ENCODE results near the gene BNC2.

The BNC2 gene

GRCh38 chr9:16775330-16775729 is 95.1 kb downstream of the BNC2 start:
- H3K9me3 Mint-ChIP-seq: no peaks in the 10 kb centered on the region
- no peaks in the 10 kb centered on the region for H3K36me3 Mint-ChIP-seq (ENCODE audit: low read depth)
- DNase-seq (ENCODE audit: low spot score): no peak
- H3K27me3 Mint-ChIP-seq (ENCODE audit: low read depth): no peaks in the 10 kb centered on the region
- no peak overlapping the region for H3K27ac Mint-ChIP-seq
- no peak overlapping the region for H3K4me3 Mint-ChIP-seq
- H3K4me1 Mint-ChIP-seq (ENCODE audit: low read depth): no peaks in the 10 kb centered on the region

- no peak for DNase-seq (ENCODE audit: low spot score)
- H3K27me3 Mint-ChIP-seq (ENCODE audit: low read depth): no peaks in the 10 kb centered on the region
- peaks cover 2% of the 10 kb centered on the region for H3K9me3 Mint-ChIP-seq
- no peaks in the 10 kb centered on the region for H3K4me1 Mint-ChIP-seq (ENCODE audit: low read depth)
- H3K36me3 Mint-ChIP-seq (ENCODE audit: low read depth): no peaks in the 10 kb centered on the region
- no peak overlapping the region for H3K4me3 Mint-ChIP-seq
- no peak overlapping the region for H3K27ac Mint-ChIP-seq
Observed at GRCh38 chr9:16773617-16774016, 96.9 kb downstream of the BNC2 start.

- no peak overlapping the region for H3K27ac Mint-ChIP-seq
Observed at GRCh38 chr9:16773116-16773515, 97.4 kb downstream of the BNC2 start.

GRCh38 chr9:16771356-16771755 is 99.1 kb downstream of the BNC2 start:
- no peaks in the 10 kb centered on the region for H3K36me3 Mint-ChIP-seq (ENCODE audit: low read depth)
- no peak overlapping the region for H3K4me3 Mint-ChIP-seq
- H3K4me1 Mint-ChIP-seq (ENCODE audit: low read depth): no peaks in the 10 kb centered on the region
- H3K27ac Mint-ChIP-seq: no peak overlapping the region
- peaks cover 7% of the 10 kb centered on the region for H3K9me3 Mint-ChIP-seq
- H3K27me3 Mint-ChIP-seq (ENCODE audit: low read depth): no peaks in the 10 kb centered on the region
- no peak for DNase-seq (ENCODE audit: low spot score)

More at GRCh38 chr9:16773116-16773515, 97.4 kb downstream of the BNC2 start:
- no peak for DNase-seq (ENCODE audit: low spot score)
- Mint-ChIP-seq H3K27me3 (ENCODE audit: low read depth) (no peaks in the 10 kb centered on the region), H3K36me3 (ENCODE audit: low read depth) (no peaks in the 10 kb centered on the region), H3K4me1 (ENCODE audit: low read depth) (no peaks in the 10 kb centered on the region), H3K9me3 (peaks cover 7% of the 10 kb centered on the region), H3K4me3 (no peak overlapping the region)

GRCh38 chr9:16769291-16769690 is 101.2 kb downstream of the BNC2 start:
- Mint-ChIP-seq H3K4me1 (ENCODE audit: low read depth) (no peaks in the 10 kb centered on the region), H3K27ac (no peak overlapping the region), H3K27me3 (ENCODE audit: low read depth) (no peaks in the 10 kb centered on the region), H3K4me3 (no peak overlapping the region), H3K36me3 (ENCODE audit: low read depth) (no peaks in the 10 kb centered on the region), H3K9me3 (peaks cover 11% of the 10 kb centered on the region)
- DNase-seq (ENCODE audit: low spot score): no peak

GRCh38 chr9:16768816-16769215 is 101.7 kb downstream of the BNC2 start:
- Mint-ChIP-seq H3K9me3 (peaks cover 11% of the 10 kb centered on the region), H3K27me3 (ENCODE audit: low read depth) (no peaks in the 10 kb centered on the region), H3K4me3 (no peak overlapping the region), H3K4me1 (ENCODE audit: low read depth) (no peaks in the 10 kb centered on the region), H3K27ac (no peak overlapping the region), H3K36me3 (ENCODE audit: low read depth) (no peaks in the 10 kb centered on the region)
- no peak for DNase-seq (ENCODE audit: low spot score)

GRCh38 chr9:16767366-16767765 is 103.1 kb downstream of the BNC2 start:
- DNase-seq (ENCODE audit: low spot score): no peak
- no peaks in the 10 kb centered on the region for H3K36me3 Mint-ChIP-seq (ENCODE audit: low read depth)
- peaks cover 19% of the 10 kb centered on the region for H3K9me3 Mint-ChIP-seq
- no peak overlapping the region for H3K4me3 Mint-ChIP-seq
- H3K4me1 Mint-ChIP-seq (ENCODE audit: low read depth): no peaks in the 10 kb centered on the region
- H3K27me3 Mint-ChIP-seq (ENCODE audit: low read depth): no peaks in the 10 kb centered on the region
- H3K27ac Mint-ChIP-seq: no peak overlapping the region

GRCh38 chr9:16763946-16764345 is 106.5 kb downstream of the BNC2 start:
- peaks cover 19% of the 10 kb centered on the region for H3K9me3 Mint-ChIP-seq
- no peaks in the 10 kb centered on the region for H3K27me3 Mint-ChIP-seq (ENCODE audit: low read depth)
- no peaks in the 10 kb centered on the region for H3K36me3 Mint-ChIP-seq (ENCODE audit: low read depth)
- H3K4me1 Mint-ChIP-seq (ENCODE audit: low read depth): no peaks in the 10 kb centered on the region
- no peak overlapping the region for H3K4me3 Mint-ChIP-seq
- DNase-seq (ENCODE audit: low spot score): no peak
- no peak overlapping the region for H3K27ac Mint-ChIP-seq

- peaks cover 2% of the 10 kb centered on the region for H3K9me3 Mint-ChIP-seq
Observed at GRCh38 chr9:16755467-16756160, 114.9 kb downstream of the BNC2 start.

GRCh38 chr9:16754662-16755061 is 115.8 kb downstream of the BNC2 start:
- Mint-ChIP-seq H3K4me3 (no peak overlapping the region), H3K36me3 (ENCODE audit: low read depth) (no peaks in the 10 kb centered on the region), H3K4me1 (ENCODE audit: low read depth) (no peaks in the 10 kb centered on the region)

More at GRCh38 chr9:16755467-16756160, 114.9 kb downstream of the BNC2 start:
- no peak overlapping the region for H3K4me3 Mint-ChIP-seq
- no peak overlapping the region for H3K27ac Mint-ChIP-seq
- no peaks in the 10 kb centered on the region for H3K27me3 Mint-ChIP-seq (ENCODE audit: low read depth)
- H3K36me3 Mint-ChIP-seq (ENCODE audit: low read depth): no peaks in the 10 kb centered on the region
- H3K4me1 Mint-ChIP-seq (ENCODE audit: low read depth): no peaks in the 10 kb centered on the region
- no peak for DNase-seq (ENCODE audit: low spot score)

GRCh38 chr9:16753256-16753655 is 117.2 kb downstream of the BNC2 start:
- H3K27ac Mint-ChIP-seq: no peak overlapping the region
- no peaks in the 10 kb centered on the region for H3K4me1 Mint-ChIP-seq (ENCODE audit: low read depth)
- H3K36me3 Mint-ChIP-seq (ENCODE audit: low read depth): no peaks in the 10 kb centered on the region

More at GRCh38 chr9:16754662-16755061, 115.8 kb downstream of the BNC2 start:
- DNase-seq (ENCODE audit: low spot score): no peak
- no peak overlapping the region for H3K27ac Mint-ChIP-seq
- H3K9me3 Mint-ChIP-seq: peaks cover 6% of the 10 kb centered on the region
- no peaks in the 10 kb centered on the region for H3K27me3 Mint-ChIP-seq (ENCODE audit: low read depth)

GRCh38 chr9:16752601-16753000 is 117.9 kb downstream of the BNC2 start:
- no peak for DNase-seq (ENCODE audit: low spot score)
- Mint-ChIP-seq H3K4me1 (ENCODE audit: low read depth) (no peaks in the 10 kb centered on the region), H3K27me3 (ENCODE audit: low read depth) (no peaks in the 10 kb centered on the region), H3K27ac (no peak overlapping the region), H3K4me3 (no peak overlapping the region), H3K36me3 (ENCODE audit: low read depth) (no peaks in the 10 kb centered on the region), H3K9me3 (peaks cover 8% of the 10 kb centered on the region)

More at GRCh38 chr9:16753256-16753655, 117.2 kb downstream of the BNC2 start:
- Mint-ChIP-seq H3K27me3 (ENCODE audit: low read depth) (no peaks in the 10 kb centered on the region), H3K4me3 (no peak overlapping the region), H3K9me3 (peaks cover 6% of the 10 kb centered on the region)
- no peak for DNase-seq (ENCODE audit: low spot score)

GRCh38 chr9:16750553-16750952 is 119.9 kb downstream of the BNC2 start:
- Mint-ChIP-seq H3K27me3 (ENCODE audit: low read depth) (no peaks in the 10 kb centered on the region), H3K4me3 (no peak overlapping the region), H3K27ac (no peak overlapping the region), H3K4me1 (ENCODE audit: low read depth) (no peaks in the 10 kb centered on the region), H3K9me3 (peaks cover 8% of the 10 kb centered on the region), H3K36me3 (ENCODE audit: low read depth) (no peaks in the 10 kb centered on the region)
- DNase-seq (ENCODE audit: low spot score): no peak

- Mint-ChIP-seq H3K4me3 (no peak overlapping the region), H3K27me3 (ENCODE audit: low read depth) (no peaks in the 10 kb centered on the region)
Observed at GRCh38 chr9:16745359-16745758, 125.1 kb downstream of the BNC2 start.

GRCh38 chr9:16744394-16744793 is 126.1 kb downstream of the BNC2 start:
- no peak overlapping the region for H3K4me3 Mint-ChIP-seq
- DNase-seq (ENCODE audit: low spot score): no peak
- H3K9me3 Mint-ChIP-seq: peaks cover 18% of the 10 kb centered on the region
- no peaks in the 10 kb centered on the region for H3K4me1 Mint-ChIP-seq (ENCODE audit: low read depth)
- no peaks in the 10 kb centered on the region for H3K36me3 Mint-ChIP-seq (ENCODE audit: low read depth)
- H3K27me3 Mint-ChIP-seq (ENCODE audit: low read depth): no peaks in the 10 kb centered on the region
- H3K27ac Mint-ChIP-seq: no peak overlapping the region

More at GRCh38 chr9:16745359-16745758, 125.1 kb downstream of the BNC2 start:
- Mint-ChIP-seq H3K27ac (no peak overlapping the region), H3K9me3 (peaks cover 10% of the 10 kb centered on the region), H3K36me3 (ENCODE audit: low read depth) (no peaks in the 10 kb centered on the region), H3K4me1 (ENCODE audit: low read depth) (no peaks in the 10 kb centered on the region)
- no peak for DNase-seq (ENCODE audit: low spot score)
